ENCODE data around the gene RTN3.

RTN3 gene

DNA sequence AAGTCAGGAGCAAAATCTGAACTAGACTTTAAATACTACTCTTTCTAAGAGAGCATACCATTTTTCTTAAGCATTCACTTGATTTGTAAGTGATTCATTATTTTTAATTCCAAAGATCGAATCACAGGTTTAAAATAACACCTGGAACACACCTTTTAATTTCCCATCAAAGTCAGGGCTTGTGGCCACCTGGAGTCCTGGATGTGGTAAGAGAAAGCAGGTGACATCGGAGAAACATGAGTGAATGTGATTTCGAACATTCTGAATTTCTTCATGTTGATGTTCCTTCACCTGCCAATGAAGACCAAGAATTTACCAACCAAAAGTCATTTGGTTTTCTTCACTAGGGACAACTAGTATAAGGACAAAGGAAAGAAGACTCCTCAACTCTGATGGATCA lies 38.1 kb upstream of the RTN3 start:
- ATAC-seq (ENCODE audit: low read depth): no peak
- H3K36me3 ChIP-seq (ENCODE audit: low read depth): peaks cover 95% of the 10 kb centered on the region
- H3K27ac ChIP-seq (ENCODE audit: poor library complexity, severe bottlenecking): no peak overlapping the region
- H3K4me3 ChIP-seq (ENCODE audit: severe bottlenecking): no peak overlapping the region
- no peak for DNase-seq (ENCODE audit: low spot score)
- no peak for TF ChIP-seq CTCF (IDR thresholded peaks at IDR 0.05; ENCODE audit: poor library complexity, severe bottlenecking)
- H3K27me3 ChIP-seq (ENCODE audit: insufficient read depth, poor library complexity, severe bottlenecking): no peaks in the 10 kb centered on the region
- no peaks in the 10 kb centered on the region for H3K9me3 ChIP-seq (ENCODE audit: severe bottlenecking)
- no peaks in the 10 kb centered on the region for H3K4me1 ChIP-seq (ENCODE audit: insufficient read depth, poor library complexity, severe bottlenecking)

- Histone ChIP-seq H3K4me3 (ENCODE audit: severe bottlenecking) (no peak overlapping the region), H3K4me1 (ENCODE audit: insufficient read depth, poor library complexity, severe bottlenecking) (no peaks in the 10 kb centered on the region), H3K9me3 (ENCODE audit: severe bottlenecking) (no peaks in the 10 kb centered on the region), H3K36me3 (ENCODE audit: low read depth) (peaks cover 90% of the 10 kb centered on the region), H3K27ac (ENCODE audit: poor library complexity, severe bottlenecking) (no peak overlapping the region), H3K27me3 (ENCODE audit: insufficient read depth, poor library complexity, severe bottlenecking) (no peaks in the 10 kb centered on the region)
- no peak for TF ChIP-seq CTCF (IDR thresholded peaks at IDR 0.05; ENCODE audit: poor library complexity, severe bottlenecking)
- DNase-seq (ENCODE audit: low spot score): no peak
- no peak for ATAC-seq (ENCODE audit: low read depth)
Measured at GRCh38 chr11:63652671-63653070, 28.6 kb upstream of the RTN3 start.

GRCh38 chr11:63660972-63661371 lies 20.3 kb upstream of the RTN3 start:
- no peak for TF ChIP-seq CTCF (IDR thresholded peaks at IDR 0.05; ENCODE audit: poor library complexity, severe bottlenecking)
- DNase-seq (ENCODE audit: low spot score) (no peak), ATAC-seq (ENCODE audit: low read depth) (no peak)

DNA sequence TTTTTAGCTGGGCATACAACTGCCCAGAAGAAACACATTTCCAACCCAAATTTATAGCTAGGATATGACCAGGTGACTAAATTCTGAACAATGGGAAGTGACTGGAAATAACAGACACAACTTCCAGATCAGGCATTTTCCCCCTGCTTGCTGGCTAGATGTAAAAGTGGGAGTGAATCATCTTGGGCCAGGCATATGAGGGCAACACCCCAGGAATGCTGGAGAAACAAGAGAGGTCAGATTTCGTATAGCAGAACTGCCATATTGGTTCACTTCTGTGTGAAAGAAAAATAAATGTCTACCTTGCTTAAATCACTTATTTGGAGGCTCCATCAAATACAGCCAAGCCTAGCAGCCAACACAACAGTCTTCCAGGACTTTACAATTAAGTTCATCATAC lies 17.5 kb upstream of the RTN3 start:
- Histone ChIP-seq H3K27ac (ENCODE audit: poor library complexity, severe bottlenecking) (peak overlapping the region; percentile 65), H3K4me3 (ENCODE audit: severe bottlenecking) (no peak overlapping the region), H3K9me3 (ENCODE audit: severe bottlenecking) (no peaks in the 10 kb centered on the region), H3K36me3 (ENCODE audit: low read depth) (peaks cover 46% of the 10 kb centered on the region), H3K4me1 (ENCODE audit: insufficient read depth, poor library complexity, severe bottlenecking) (peaks cover 38% of the 10 kb centered on the region), H3K27me3 (ENCODE audit: insufficient read depth, poor library complexity, severe bottlenecking) (no peaks in the 10 kb centered on the region)
- no peak for TF ChIP-seq CTCF (IDR thresholded peaks at IDR 0.05; ENCODE audit: poor library complexity, severe bottlenecking)
- ATAC-seq (ENCODE audit: low read depth) (peak; percentile 62), DNase-seq (ENCODE audit: low spot score) (no peak)

More at GRCh38 chr11:63660972-63661371, 20.3 kb upstream of the RTN3 start:
- Histone ChIP-seq H3K4me3 (ENCODE audit: severe bottlenecking) (no peak overlapping the region), H3K9me3 (ENCODE audit: severe bottlenecking) (no peaks in the 10 kb centered on the region), H3K27ac (ENCODE audit: poor library complexity, severe bottlenecking) (no peak overlapping the region), H3K36me3 (ENCODE audit: low read depth) (peaks cover 62% of the 10 kb centered on the region), H3K27me3 (ENCODE audit: insufficient read depth, poor library complexity, severe bottlenecking) (no peaks in the 10 kb centered on the region), H3K4me1 (ENCODE audit: insufficient read depth, poor library complexity, severe bottlenecking) (peaks cover 18% of the 10 kb centered on the region)

GRCh38 chr11:63666874-63667273 lies 14.4 kb upstream of the RTN3 start:
- Histone ChIP-seq H3K9me3 (ENCODE audit: severe bottlenecking) (no peaks in the 10 kb centered on the region), H3K36me3 (ENCODE audit: low read depth) (peaks cover 43% of the 10 kb centered on the region), H3K4me3 (ENCODE audit: severe bottlenecking) (no peak overlapping the region), H3K27me3 (ENCODE audit: insufficient read depth, poor library complexity, severe bottlenecking) (no peaks in the 10 kb centered on the region), H3K4me1 (ENCODE audit: insufficient read depth, poor library complexity, severe bottlenecking) (peaks cover 53% of the 10 kb centered on the region), H3K27ac (ENCODE audit: poor library complexity, severe bottlenecking) (peak overlapping the region; percentile 90)
- no peak for TF ChIP-seq CTCF (IDR thresholded peaks at IDR 0.05; ENCODE audit: poor library complexity, severe bottlenecking)
- ATAC-seq (ENCODE audit: low read depth): peak; percentile 15; the same call in 1 of the 3 replicates
- no peak for DNase-seq (ENCODE audit: low spot score)
